ENCODE data around the gene FAH.

FAH gene

GRCh38 chr15:80174017-80174746 is 21.4 kb downstream of the FAH start:
- no peak for DNase-seq

DNA sequence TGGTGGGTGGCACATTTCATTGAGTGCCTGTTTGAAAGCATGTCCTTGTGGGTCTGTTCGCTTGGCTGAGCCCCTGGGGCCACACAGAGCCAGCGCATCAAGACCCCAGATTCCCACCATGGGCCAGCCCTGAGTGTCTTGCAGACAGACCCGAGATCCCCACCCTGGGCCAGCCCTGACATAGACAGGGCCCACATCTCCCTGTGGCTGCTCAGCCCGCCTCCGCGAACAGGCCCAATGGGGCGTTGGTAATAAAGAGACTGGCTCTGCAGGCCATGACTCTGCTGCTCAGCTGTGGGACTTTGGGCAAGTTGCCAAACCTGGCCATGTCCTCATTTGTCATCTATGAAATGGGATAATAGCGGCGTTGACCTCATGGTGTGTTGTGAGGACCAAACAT is 22.6 kb downstream of the FAH start:
- no peak for DNase-seq

DNA sequence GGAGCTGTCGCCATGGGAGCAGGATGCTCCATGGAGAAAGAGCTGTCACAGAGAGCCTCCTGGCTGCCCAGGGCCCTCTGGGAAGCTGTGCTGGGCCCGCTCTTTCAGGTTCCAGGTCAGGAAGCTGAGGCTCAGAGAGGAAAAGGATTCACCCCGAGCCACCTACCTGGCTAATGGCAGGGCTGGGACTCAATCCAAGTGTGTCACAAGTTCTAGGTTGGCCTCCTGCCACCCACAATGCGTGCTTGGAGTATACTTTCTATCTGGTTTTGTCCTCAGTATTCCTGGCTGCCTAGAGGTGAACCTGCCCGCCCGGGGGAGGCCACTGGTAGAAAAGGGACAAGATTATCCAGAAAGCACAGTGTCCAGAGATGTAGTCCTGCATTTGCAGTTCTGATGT is 23.6 kb downstream of the FAH start:
- no peak for DNase-seq

DNA sequence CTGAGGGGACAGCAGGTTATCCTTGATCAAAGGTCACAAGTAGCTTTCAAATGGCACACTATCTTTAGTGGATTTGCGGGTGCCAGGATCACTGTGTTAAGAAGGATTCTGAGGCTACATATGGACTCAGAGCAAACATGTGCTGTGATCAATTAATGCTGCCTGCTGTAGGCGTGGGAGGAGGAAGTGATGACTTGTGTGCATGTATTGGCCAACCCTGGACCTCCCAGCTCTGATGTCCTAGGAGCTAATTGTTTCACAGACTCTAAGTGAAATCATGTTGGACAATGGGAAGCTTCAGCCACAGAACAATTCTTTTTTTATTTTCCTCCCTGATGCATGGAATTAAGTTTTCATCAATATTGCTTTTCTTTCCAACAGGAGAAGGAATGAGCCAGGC is 24.4 kb downstream of the FAH start:
- DNase-seq: no peak

- no peak for DNase-seq
These were observed 26.4 kb downstream of the FAH start for GRCh38 chr15:80179025-80179759.

GRCh38 chr15:80179935-80180334 is 27.1 kb downstream of the FAH start:
- DNase-seq: no peak

GRCh38 chr15:80180468-80180867 is 27.7 kb downstream of the FAH start:
- DNase-seq: no peak

DNA sequence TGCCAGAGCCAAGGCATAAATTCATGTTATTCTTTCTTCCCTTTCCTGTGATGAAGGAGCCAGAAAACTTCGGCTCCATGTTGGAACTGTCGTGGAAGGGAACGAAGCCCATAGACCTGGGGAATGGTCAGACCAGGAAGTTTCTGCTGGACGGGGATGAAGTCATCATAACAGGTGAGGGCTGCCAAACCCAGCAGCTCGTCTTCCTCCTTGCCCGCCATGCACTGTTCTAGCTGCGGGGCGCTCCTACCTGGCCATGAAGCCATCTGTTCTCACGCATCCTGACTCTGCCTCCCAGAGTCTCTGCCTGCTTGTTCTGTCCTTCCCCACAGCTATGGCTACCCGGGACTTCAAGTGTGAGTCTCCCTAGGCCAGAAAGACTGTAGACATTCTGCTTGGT is 28.2 kb downstream of the FAH start:
- no peak for DNase-seq

DNA sequence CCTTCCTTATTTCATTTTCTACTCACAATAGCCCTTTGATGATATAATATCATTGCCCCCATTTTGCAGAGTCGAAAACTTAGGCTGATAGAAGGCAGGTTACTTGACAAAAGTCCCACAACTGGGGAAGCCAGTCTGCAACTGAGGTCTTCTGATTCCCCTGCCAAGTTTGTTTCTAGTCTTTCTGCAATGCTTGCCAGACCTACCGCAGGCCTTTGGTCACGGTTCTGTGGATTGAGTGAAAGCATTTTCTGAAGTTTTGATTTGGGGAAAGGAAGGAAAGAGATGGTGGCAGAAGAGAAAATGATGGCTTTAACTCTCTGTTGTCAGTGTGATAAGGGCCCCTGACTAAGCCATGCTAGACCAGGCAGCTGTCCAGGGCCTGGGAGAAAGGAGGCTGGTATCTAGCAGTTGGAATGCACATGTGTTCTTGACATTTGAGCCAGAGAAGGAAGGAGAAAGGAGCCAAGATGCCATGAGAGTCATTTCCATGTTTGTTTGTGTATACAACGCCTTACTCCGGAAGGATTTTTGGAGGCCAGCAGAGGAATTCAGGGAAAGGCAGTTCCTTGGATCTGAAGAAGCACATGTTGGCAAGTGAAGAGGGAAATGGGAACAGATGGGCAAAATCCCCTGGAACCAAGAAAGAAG is 29.9 kb downstream of the FAH start:
- DNase-seq: no peak

GRCh38 chr15:80183306-80183705 is 30.5 kb downstream of the FAH start:
- DNase-seq: no peak

GRCh38 chr15:80183886-80184285 is 31.1 kb downstream of the FAH start:
- no peak for DNase-seq

DNA sequence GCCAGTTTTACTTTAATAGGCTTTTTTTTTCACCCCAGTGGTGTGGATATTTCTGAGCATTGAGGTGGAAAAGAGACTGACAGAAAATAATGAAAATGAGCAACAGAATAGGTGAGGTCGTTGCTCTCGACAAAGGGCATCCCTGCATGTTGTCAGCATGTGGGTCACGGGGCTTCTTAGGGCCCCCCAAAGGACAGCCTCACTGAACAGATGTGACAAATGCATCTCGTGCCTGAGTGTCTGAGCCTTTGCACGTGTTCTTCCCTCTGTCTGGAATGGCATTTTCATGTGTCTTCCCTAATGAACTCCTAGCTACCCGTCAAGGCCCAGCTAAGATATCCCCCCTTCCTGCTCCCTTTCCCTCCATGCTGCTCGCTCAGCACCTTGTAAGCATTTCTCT is 31.8 kb downstream of the FAH start:
- no peak for DNase-seq

- no peak for DNase-seq
These were observed 32.4 kb downstream of the FAH start for GRCh38 chr15:80185152-80185551.

GRCh38 chr15:80186066-80186465 is 33.3 kb downstream of the FAH start:
- DNase-seq: no peak

DNA sequence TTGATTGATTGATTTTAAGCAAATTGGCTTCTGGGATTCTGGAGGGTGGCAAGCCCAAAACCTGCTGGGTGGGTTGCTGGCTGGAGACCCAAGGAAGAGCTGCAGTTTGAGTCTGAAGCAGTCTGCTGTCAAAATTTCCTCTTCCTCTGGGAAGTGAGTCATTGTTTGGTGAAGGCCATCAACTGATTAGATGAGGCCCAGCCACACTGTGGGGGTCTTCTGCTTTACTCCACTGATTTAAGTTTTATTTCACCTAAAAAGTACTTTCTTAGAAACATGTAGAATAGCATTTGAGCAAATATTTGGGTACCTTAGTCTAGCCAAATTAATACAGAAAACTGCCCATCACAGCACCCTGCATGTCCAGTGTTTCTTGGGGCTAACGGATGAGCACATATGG is 33.8 kb downstream of the FAH start:
- DNase-seq: no peak

DNA sequence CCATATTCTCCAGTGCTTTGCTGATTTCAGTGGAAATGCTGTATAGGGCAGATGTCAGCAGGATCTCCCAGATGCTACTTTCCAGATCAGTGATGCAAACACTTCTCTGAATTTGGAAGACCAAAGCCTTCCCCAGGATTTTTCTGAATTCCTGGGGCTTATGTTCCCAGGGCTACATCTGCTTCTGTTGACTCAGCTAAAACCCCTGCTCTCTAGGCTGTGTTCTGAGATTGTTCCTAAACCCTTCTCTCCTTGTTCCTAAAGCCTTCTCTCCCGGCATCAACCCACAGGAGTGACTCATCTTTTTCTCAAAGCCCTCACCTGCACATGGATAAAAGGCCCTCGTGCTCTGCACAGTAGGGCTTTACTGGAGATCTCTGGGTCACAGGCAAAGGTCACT is 35.5 kb downstream of the FAH start:
- DNase-seq: no peak

DNA sequence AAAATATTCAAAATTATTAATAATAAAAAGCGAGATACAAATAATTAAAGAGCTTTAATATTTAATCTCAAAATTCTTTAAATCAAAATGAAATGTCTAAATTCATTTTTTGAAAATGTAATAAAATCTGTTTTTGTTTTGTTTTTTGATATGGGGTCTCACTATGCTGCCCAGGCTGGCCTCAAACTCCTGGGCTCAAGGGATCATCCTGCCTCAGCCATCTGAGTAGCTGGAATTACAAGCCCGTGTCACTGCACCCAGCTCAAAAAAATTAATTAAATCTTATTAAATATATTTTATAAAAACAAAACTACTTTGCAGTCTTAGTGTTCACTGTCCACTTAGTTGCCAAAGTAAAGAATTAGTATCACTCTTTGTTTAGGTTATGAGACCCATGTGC is 38.4 kb downstream of the FAH start:
- DNase-seq: no peak

DNA sequence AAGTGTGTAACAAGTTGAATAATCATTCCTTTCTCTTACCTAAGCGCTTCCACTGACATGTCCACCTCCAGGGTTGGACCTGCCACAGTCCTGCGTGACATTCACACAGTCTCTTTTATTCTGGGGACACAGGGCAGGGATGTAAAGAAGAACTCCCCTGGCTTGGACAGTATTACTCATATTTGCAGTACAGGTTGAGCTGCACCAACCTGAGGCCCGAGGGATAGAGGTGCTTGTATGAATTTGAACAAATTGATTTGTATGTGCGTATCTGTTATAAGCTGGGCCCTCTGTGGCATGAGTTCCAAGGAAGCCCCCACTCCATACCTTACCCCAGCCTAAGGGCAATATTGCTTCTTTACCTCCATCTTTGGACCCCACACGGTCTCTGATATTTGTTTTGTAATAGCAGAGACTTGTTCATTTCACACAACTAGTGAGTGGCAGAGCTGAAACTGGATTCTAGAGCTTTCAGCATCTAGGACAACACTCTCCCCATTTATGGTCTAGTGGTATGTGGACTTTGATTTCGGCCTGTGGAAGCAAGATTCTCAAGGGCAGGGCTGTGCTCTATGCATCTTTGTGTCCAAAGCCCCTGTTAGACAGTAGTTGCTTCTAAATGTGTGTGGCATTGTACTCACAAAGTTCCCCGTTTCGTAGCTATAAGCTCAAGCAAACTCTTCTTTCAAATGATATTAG is 39.2 kb downstream of the FAH start:
- no peak for DNase-seq

GRCh38 chr15:80194186-80194585 is 41.4 kb downstream of the FAH start:
- DNase-seq: no peak

DNA sequence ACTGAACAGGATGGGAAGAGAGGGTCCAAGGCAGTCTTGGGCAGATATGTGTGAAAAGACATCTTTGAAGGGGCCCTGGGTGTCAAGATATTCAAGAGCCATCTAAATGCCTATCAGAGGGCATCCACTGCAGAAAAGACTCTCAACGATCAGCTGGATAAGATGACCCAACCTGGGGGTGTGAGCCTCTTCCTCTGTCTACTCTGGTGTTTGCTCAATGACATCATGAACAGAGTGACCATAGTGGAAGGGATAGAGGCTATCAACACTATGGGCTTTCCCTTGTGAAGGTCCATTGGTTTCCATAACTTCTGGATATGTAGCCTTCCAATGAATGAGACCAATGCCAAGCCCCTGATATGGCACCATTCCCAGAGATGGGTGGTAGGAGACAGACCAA is 42.1 kb downstream of the FAH start:
- DNase-seq: no peak

DNA sequence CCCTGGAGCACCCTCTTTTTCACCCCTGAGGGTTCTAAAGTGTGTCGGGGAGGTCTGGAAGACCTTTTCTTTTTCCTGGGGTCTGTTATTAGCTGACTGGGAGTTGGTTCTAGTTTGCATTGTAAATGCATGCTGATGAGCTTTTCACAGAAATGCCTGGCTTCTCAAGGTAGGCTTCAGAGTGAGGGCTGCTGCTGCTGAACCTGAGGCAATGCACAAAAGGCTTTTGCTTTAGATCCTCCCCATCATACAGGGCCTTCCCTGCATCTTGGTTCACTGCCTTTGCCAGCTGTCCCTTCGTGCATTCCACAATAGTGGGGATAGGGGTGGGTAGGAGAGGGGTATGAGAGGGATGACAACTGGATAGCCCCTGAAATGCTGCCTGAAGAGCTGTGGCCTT is 46.6 kb downstream of the FAH start:
- no peak for DNase-seq

- DNase-seq: no peak
These were observed 47.1 kb downstream of the FAH start for GRCh38 chr15:80199869-80200268.

- DNase-seq: no peak
These were observed 48.6 kb downstream of the FAH start for GRCh38 chr15:80201256-80202015.

Measured in effector CD4-positive, alpha-beta T cell (primary cell).